D721Med (cell line): ENCODE results near the gene CEP152.

Experiments
- DNase-seq: peaks from one replicate; pipeline ENCODE4 v3.0.0; 2011; ENCODE audit warnings: low spot score; ENCODE audit not compliant: insufficient read length
- FAIRE-seq: peaks from 2 replicates; lab custom pipeline; 2011; peaks lifted over from hg19 to GRCh38; lab: Jason Lieb, UNC
- TF ChIP-seq, protein P1 (sequence below): IDR thresholded peaks from 2 replicates; pipeline ENCODE4 v1.5.1; 2012; ENCODE audit warnings: mild to moderate bottlenecking, control low read depth; ENCODE audit not compliant: insufficient read depth; ENCODE audit errors: missing control alignments

CEP152 gene

DNA sequence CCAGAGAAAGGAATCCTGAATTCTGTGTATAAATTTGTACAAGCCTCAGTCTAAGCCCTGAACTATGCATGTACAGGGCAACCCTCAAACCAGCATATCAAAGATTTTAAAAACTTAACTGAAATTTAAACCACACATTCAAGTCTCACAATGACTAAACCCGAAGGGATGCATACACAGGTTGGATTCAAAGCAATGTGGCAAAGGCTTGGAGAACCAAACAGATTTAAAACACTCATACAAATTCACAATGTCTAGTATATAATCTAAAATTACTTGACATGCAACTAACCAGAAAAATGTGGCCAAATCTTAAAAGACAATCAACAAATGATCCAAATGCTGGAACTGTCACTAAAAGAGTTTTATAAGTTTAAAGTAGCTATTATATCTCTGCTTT is 36.4 kb downstream of the CEP152 start:
- TF ChIP-seq, protein P1, sequence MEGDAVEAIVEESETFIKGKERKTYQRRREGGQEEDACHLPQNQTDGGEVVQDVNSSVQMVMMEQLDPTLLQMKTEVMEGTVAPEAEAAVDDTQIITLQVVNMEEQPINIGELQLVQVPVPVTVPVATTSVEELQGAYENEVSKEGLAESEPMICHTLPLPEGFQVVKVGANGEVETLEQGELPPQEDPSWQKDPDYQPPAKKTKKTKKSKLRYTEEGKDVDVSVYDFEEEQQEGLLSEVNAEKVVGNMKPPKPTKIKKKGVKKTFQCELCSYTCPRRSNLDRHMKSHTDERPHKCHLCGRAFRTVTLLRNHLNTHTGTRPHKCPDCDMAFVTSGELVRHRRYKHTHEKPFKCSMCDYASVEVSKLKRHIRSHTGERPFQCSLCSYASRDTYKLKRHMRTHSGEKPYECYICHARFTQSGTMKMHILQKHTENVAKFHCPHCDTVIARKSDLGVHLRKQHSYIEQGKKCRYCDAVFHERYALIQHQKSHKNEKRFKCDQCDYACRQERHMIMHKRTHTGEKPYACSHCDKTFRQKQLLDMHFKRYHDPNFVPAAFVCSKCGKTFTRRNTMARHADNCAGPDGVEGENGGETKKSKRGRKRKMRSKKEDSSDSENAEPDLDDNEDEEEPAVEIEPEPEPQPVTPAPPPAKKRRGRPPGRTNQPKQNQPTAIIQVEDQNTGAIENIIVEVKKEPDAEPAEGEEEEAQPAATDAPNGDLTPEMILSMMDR, result no peak
- FAIRE-seq (no peak), DNase-seq (no peak)

GRCh38 chr15:48766196-48766595 is 44.7 kb downstream of the CEP152 start:
- FAIRE-seq (no peak), DNase-seq (no peak)
- TF ChIP-seq, protein P1, result no peak

- DNase-seq, result no peak
- no peak for FAIRE-seq
- TF ChIP-seq, protein P1, result no peak
Observed at GRCh38 chr15:48765022-48765421, 45.8 kb downstream of the CEP152 start.

- DNase-seq, result no peak
- FAIRE-seq, result no peak
- TF ChIP-seq, protein P1, result no peak
Observed at GRCh38 chr15:48761393-48762158, 49.3 kb downstream of the CEP152 start.

GRCh38 chr15:48759921-48760320 is 50.9 kb downstream of the CEP152 start:
- DNase-seq (no peak), FAIRE-seq (no peak)
- TF ChIP-seq, protein P1, result no peak

- TF ChIP-seq, protein P1, result no peak
- no peak for FAIRE-seq
- no peak for DNase-seq
Observed at GRCh38 chr15:48757661-48758060, 53.2 kb downstream of the CEP152 start.

- no peak for DNase-seq
- TF ChIP-seq, protein P1, result no peak
- FAIRE-seq, result no peak
Observed at GRCh38 chr15:48754011-48754410, 56.9 kb downstream of the CEP152 start.
